ENCODE measurements around the gene MTMR1.

DNA sequence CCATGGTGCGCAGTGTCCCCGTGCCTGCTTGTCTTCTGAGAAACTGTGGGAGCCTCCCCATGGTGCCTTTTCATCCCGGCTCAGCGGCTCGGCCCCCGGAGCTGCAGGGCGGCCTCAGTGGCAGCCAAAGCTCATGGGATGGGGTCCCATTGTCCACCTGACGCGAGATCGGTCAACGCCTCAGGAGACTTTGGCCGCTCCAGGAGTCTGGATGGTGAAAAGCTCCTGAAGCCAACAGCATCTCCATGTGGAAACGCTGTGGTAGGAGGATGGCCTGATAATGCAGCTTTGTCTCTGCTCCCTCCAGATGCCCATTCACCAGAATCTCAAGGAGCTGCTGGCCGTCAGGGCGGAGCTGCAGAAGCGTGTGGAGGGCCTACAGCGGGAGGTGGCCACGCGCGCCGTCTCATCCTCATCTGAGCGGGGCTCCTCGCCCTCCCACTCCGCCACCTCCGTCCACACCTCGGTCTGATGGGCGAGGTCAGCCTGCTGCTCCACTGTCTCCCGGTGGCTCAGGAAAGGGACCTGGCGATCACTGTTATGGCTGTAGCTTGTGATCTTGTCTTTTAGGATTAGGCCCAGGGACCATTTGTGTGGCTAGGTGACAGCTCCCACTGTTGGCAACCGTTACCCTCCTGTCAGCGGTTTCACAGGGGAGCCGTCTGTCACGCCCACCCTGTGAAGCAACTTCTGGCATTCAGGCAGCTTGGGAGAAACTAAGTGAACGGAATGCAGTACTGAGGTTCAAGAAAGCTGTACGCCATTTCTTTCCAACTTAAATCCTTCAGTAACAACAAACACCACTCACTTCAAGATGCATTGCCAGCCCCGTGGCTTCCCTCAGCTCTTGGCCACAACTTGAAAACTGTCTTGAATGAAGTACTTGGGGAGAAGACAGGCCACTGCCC lies 69.3 kb downstream of the MTMR1 start:
- TF ChIP-seq, protein P1, sequence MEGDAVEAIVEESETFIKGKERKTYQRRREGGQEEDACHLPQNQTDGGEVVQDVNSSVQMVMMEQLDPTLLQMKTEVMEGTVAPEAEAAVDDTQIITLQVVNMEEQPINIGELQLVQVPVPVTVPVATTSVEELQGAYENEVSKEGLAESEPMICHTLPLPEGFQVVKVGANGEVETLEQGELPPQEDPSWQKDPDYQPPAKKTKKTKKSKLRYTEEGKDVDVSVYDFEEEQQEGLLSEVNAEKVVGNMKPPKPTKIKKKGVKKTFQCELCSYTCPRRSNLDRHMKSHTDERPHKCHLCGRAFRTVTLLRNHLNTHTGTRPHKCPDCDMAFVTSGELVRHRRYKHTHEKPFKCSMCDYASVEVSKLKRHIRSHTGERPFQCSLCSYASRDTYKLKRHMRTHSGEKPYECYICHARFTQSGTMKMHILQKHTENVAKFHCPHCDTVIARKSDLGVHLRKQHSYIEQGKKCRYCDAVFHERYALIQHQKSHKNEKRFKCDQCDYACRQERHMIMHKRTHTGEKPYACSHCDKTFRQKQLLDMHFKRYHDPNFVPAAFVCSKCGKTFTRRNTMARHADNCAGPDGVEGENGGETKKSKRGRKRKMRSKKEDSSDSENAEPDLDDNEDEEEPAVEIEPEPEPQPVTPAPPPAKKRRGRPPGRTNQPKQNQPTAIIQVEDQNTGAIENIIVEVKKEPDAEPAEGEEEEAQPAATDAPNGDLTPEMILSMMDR (IDR thresholded peaks at IDR 0.05) = no peak
- TF ChIP-seq POLR2A (IDR thresholded peaks at IDR 0.05) = no peak
